BE2C (cell line): ENCODE data around the gene LAMA2.

Experiments
- DNase-seq: peaks from one replicate; pipeline ENCODE4 v3.0.0-alpha.2; 2020
- H3K27me3 ChIP-seq: fragments of 250-450 bp; sonication (Bioruptor Pico); 2 replicates; pipeline ENCODE4 v1.5.1; 2020; ENCODE audit warnings: mild to moderate bottlenecking
- H3K36me3 ChIP-seq: fragments of 250-450 bp; sonication (Bioruptor Pico); 2 replicates; pipeline ENCODE4 v1.5.1; 2020; ENCODE audit warnings: mild to moderate bottlenecking
- H3K4me1 ChIP-seq: fragments of 250-450 bp; sonication (Bioruptor Pico); 2 replicates; pipeline ENCODE4 v1.5.1; 2020
- H3K4me3 ChIP-seq: 2 replicates; pipeline ENCODE4 v1.5.1; 2011; ENCODE audit warnings: low read depth, low read length
- H3K9me3 ChIP-seq: fragments of 250-450 bp; sonication (Bioruptor Pico); 2 replicates; pipeline ENCODE4 v1.5.1; 2020
- TF ChIP-seq, protein P1 (sequence below): IDR thresholded peaks from 2 replicates; pipeline ENCODE4 v1.5.1; 2012; ENCODE audit warnings: mild to moderate bottlenecking, low read depth, low read length

The LAMA2 gene

DNA sequence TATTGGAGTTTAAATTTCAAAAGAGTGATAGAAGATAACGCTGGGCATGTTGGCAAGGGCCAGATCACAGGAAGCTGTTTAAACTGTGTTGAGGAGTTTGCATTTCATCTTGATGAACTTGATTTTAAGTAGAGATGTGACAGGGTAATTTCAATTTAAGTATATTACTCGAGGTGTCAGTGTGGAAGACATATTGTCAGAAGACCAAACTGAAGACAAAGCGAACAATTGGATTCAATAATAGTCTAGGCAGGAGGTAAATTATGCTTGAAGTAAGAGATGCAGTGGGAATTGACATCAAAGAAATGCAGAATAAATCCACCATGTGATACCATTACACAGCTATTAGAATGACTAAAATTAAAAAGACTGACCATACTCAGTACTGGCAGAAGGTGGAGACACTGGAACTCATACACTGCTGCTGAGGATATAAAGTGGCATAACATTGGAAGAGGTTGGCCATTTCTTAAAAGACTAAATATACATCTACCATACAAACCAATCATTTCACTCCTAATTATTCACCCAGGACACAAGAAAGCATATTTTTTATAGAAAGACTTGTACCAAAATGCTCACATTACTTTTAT lies 586.2 kb downstream of the LAMA2 start:
- Histone ChIP-seq H3K4me3 (no peak overlapping the region), H3K36me3 (no peaks in the 10 kb centered on the region), H3K27me3 (no peaks in the 10 kb centered on the region), H3K9me3 (no peaks in the 10 kb centered on the region), H3K4me1 (no peaks in the 10 kb centered on the region)
- TF ChIP-seq, protein P1, sequence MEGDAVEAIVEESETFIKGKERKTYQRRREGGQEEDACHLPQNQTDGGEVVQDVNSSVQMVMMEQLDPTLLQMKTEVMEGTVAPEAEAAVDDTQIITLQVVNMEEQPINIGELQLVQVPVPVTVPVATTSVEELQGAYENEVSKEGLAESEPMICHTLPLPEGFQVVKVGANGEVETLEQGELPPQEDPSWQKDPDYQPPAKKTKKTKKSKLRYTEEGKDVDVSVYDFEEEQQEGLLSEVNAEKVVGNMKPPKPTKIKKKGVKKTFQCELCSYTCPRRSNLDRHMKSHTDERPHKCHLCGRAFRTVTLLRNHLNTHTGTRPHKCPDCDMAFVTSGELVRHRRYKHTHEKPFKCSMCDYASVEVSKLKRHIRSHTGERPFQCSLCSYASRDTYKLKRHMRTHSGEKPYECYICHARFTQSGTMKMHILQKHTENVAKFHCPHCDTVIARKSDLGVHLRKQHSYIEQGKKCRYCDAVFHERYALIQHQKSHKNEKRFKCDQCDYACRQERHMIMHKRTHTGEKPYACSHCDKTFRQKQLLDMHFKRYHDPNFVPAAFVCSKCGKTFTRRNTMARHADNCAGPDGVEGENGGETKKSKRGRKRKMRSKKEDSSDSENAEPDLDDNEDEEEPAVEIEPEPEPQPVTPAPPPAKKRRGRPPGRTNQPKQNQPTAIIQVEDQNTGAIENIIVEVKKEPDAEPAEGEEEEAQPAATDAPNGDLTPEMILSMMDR, result no peak
- DNase-seq, result no peak

DNA sequence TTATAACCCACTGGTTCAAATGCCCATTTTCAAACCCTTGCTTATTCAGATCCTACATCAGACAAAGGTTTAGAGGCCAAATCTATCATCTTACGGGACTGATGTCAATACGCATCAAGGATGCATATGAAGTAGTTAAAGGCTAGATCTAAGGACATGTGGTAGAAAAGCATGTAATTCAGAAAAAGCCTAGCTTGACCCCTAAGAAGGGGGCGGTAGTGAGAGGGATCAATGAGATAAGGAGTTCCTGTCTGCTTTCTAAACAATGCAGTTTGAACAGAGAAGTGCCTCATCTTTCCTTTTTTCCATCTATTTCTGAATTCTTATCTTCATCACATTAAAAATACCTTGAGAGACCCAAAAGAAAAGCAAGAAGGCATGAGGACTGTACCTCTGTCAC lies 589.3 kb downstream of the LAMA2 start:
- TF ChIP-seq, protein P1, result no peak
- Histone ChIP-seq H3K4me3 (no peak overlapping the region), H3K27me3 (no peaks in the 10 kb centered on the region), H3K36me3 (no peaks in the 10 kb centered on the region), H3K9me3 (no peaks in the 10 kb centered on the region), H3K4me1 (no peaks in the 10 kb centered on the region)
- DNase-seq, result no peak

DNA sequence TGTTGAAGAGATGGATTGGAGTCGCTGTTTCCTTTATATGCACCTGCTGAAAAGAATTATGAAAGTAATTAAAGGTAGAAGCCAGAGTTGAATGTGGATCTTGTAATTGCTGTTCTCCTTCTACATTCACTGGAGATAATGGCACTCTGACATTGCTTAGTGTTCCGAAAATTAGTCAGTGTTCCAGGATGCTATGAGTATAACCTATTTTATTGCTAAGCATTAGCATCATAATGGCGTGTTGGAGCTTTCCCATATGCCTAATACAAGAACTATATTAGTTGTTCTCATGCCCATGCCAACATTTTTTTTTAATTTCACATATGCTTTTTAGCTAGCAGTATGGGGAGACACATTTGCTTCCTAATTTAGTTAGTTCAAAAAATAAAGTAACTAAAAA lies 590.6 kb downstream of the LAMA2 start:
- TF ChIP-seq, protein P1, result no peak

DNA sequence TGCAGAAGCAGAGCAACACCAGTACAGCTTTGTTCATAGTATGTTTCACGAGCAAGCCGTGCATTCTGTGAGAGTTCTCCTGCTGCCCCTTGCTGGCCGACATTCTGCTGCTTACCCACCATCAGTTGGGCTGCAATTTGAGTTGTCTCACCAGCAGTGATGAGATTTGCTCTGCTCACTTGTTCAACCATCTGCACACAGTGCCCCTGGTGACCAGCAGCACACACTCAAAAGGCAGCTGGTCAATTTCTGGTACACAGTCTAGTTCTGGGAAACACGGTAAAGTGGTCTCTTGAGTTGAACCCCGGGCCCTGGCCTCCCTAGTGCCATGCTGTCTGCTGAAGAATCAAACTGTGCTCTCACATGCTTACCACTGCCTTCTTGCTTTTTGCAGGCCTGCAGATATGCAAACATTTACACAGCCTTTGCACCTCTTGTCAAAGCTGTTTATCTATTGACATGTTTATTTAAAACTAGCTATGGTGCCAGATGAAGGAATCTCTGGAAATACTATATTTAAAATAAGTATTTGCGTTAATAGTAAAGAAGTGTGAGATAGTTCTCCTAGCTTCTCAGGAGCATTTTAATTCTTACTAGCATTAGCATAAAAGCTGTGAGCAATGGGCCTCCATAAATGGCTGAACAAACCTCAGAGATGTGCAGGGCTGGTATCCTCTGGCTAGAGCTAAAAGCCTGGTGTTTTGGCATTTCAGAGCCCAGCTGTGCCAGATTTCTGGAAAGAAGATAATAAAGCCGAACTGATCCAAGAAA lies 592.7 kb downstream of the LAMA2 start:
- Histone ChIP-seq H3K4me1 (no peaks in the 10 kb centered on the region), H3K4me3 (no peak overlapping the region), H3K36me3 (no peaks in the 10 kb centered on the region), H3K9me3 (no peaks in the 10 kb centered on the region), H3K27me3 (no peaks in the 10 kb centered on the region)
- DNase-seq, result peak; percentile 10
- TF ChIP-seq, protein P1, result no peak

More for the DNA sequence above, 590.6 kb downstream of the LAMA2 start:
- no peak overlapping the region for H3K4me3 ChIP-seq
- H3K4me1 ChIP-seq, result no peaks in the 10 kb centered on the region
- H3K9me3 ChIP-seq, result no peaks in the 10 kb centered on the region
- DNase-seq, result no peak
- H3K36me3 ChIP-seq, result no peaks in the 10 kb centered on the region
- H3K27me3 ChIP-seq, result no peaks in the 10 kb centered on the region

DNA sequence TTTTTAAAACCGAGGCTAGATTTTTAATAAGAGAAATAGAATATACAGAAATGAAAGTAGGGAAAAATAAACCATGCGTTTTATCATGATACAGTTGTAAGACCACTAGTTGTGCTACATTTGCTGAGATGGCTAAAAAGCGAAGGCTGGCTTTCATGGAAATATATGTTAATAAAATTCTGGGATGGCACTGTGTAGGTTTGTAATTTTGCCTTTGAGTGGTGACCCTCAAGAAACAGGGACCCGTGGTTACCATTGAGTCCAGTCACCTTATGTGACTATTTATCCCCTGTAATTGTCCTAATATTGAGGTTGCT lies 593.3 kb downstream of the LAMA2 start:
- no peaks in the 10 kb centered on the region for H3K36me3 ChIP-seq
- TF ChIP-seq, protein P1, result no peak
- H3K4me1 ChIP-seq, result no peaks in the 10 kb centered on the region
- H3K9me3 ChIP-seq, result no peaks in the 10 kb centered on the region
- H3K27me3 ChIP-seq, result no peaks in the 10 kb centered on the region
- H3K4me3 ChIP-seq, result no peak overlapping the region
- DNase-seq, result no peak

DNA sequence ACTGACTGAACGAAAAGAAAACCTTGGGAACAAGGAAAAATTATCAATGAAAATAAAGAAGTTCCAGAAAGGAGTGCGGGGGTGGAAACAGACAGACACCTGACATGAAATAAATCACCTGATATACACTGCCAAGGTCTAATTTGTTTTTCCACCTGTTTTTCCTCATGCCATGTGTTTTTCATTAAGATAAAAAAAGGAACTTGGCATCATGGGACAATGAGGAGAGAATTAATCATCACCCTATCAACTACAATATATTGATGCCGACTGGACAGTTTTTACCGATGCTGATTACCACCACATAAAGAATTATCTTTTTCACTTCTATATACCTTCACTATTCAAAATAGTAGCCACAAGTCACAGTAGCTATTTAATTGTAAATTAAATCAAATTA lies 593.9 kb downstream of the LAMA2 start:
- TF ChIP-seq, protein P1, result no peak
- Histone ChIP-seq H3K36me3 (no peaks in the 10 kb centered on the region), H3K4me1 (no peaks in the 10 kb centered on the region), H3K9me3 (no peaks in the 10 kb centered on the region), H3K27me3 (no peaks in the 10 kb centered on the region), H3K4me3 (no peak overlapping the region)
- no peak for DNase-seq
